Naive B cell (primary cell): Measurements from ENCODE around the gene LRRC42. TPM values are rescaled to one million over a fixed set of nuclear protein-coding genes. Genes with fewer than 3 reads are reported as not detected.

ENCODE experiments used
- ATAC-seq, 2 donors: fragments of 150-1000 bp; cut with Tn5 transposase; 2 replicates each; pipeline ENCODE4 v1.10.0; 2021; ENCODE audit warnings: low read depth in 2 of 2, mild to moderate bottlenecking in 2 of 2, moderate library complexity in 2 of 2
- DNase-seq: peaks from one replicate; pipeline ENCODE4 v3.0.0; 2022
- H3K27ac Mint-ChIP-seq, 6 donors: one replicate each; pipeline ENCODE4 v1.8.0; 2020 to 2022; ENCODE audit warnings: mild to moderate bottlenecking in 6 of 6, mixed read lengths in 6 of 6, moderate library complexity in 5 of 6, inconsistent platforms in 2 of 6
- H3K27me3 Mint-ChIP-seq, 3 donors: one replicate each; pipeline ENCODE4 v1.8.0; 2021 to 2022; ENCODE audit warnings: mixed read lengths in 3 of 3, mild to moderate bottlenecking in 1 of 3
- H3K36me3 Mint-ChIP-seq, 2 donors: one replicate each; pipeline ENCODE4 v1.8.0; 2020 to 2022; ENCODE audit warnings: mixed read lengths in 2 of 2, inconsistent platforms in 1 of 2, mild to moderate bottlenecking in 1 of 2
- H3K4me1 Mint-ChIP-seq, 3 donors: one replicate each; pipeline ENCODE4 v1.8.0; 2020 to 2022; ENCODE audit warnings: mixed read lengths in 3 of 3, inconsistent platforms in 1 of 3, mild to moderate bottlenecking in 1 of 3, moderate library complexity in 1 of 3
- H3K4me3 Mint-ChIP-seq, 8 donors: one replicate each; pipeline ENCODE4 v1.8.0; 2020 to 2022; ENCODE audit warnings: mild to moderate bottlenecking in 8 of 8, mixed read lengths in 8 of 8, moderate library complexity in 8 of 8, inconsistent platforms in 2 of 8
- H3K9me3 Mint-ChIP-seq, 7 donors: one replicate each; pipeline ENCODE4 v1.8.0; 2020 to 2022; ENCODE audit warnings: mixed read lengths in 7 of 7, mild to moderate bottlenecking in 5 of 7, inconsistent platforms in 2 of 7, moderate library complexity in 1 of 7
- polyA plus RNA-seq, 6 donors: library from polyadenylated mRNA; unstranded; fragments of 300-500 nt; fragmentation: Illumina TruSeq; gene quantifications; one replicate each; pipeline ENCODE4 v1.2.3, GENCODE V29; 2021; ENCODE audit warnings: low read depth in 6 of 6

LRRC42 gene
- polyA plus RNA-seq, 6 donors from 2014 or later = 5.4 to 11.1 (median 7.8) TPM

- no peak for ATAC-seq
- H3K27ac Mint-ChIP-seq = no peak overlapping the region
- peaks cover 0 to 2% (median 0%) of the 10 kb centered on the region in 7 donors for H3K9me3 Mint-ChIP-seq
- no peak overlapping the region for H3K4me3 Mint-ChIP-seq
- H3K27me3 Mint-ChIP-seq = peaks cover 14 to 47% (median 42%) of the 10 kb centered on the region in 3 donors
- DNase-seq = no peak
- peaks cover 0 to 3% (median 0%) of the 10 kb centered on the region in 3 donors for H3K4me1 Mint-ChIP-seq
- no peaks in the 10 kb centered on the region for H3K36me3 Mint-ChIP-seq
These were observed 63.3 kb downstream of the LRRC42 start for GRCh38 chr1:54009406-54009805.

- no peaks in the 10 kb centered on the region for H3K36me3 Mint-ChIP-seq
- DNase-seq (no peak), ATAC-seq (no peak)
- peaks cover 14 to 47% (median 42%) of the 10 kb centered on the region in 3 donors for H3K27me3 Mint-ChIP-seq
- peaks cover 0 to 3% (median 0%) of the 10 kb centered on the region in 3 donors for H3K4me1 Mint-ChIP-seq
- H3K4me3 Mint-ChIP-seq = no peak overlapping the region
- H3K27ac Mint-ChIP-seq = no peak overlapping the region
- peaks cover 0 to under 1% (median 0%) of the 10 kb centered on the region in 7 donors for H3K9me3 Mint-ChIP-seq
These were observed 64.4 kb downstream of the LRRC42 start for GRCh38 chr1:54010415-54011117.

GRCh38 chr1:54011316-54012007 is 65.3 kb downstream of the LRRC42 start:
- H3K4me1 Mint-ChIP-seq = peaks cover 0 to 3% (median 0%) of the 10 kb centered on the region in 3 donors
- H3K36me3 Mint-ChIP-seq = no peaks in the 10 kb centered on the region
- H3K27ac Mint-ChIP-seq = no peak overlapping the region
- H3K4me3 Mint-ChIP-seq = no peak overlapping the region
- no peak for DNase-seq
- H3K9me3 Mint-ChIP-seq = no peaks in the 10 kb centered on the region
- peaks cover 14 to 48% (median 38%) of the 10 kb centered on the region in 3 donors for H3K27me3 Mint-ChIP-seq
- ATAC-seq = no peak

GRCh38 chr1:54012008-54012325 is 65.8 kb downstream of the LRRC42 start:
- Mint-ChIP-seq H3K27ac (no peak overlapping the region), H3K4me1 (peaks cover 0 to 3% (median 0%) of the 10 kb centered on the region in 3 donors), H3K36me3 (no peaks in the 10 kb centered on the region), H3K9me3 (no peaks in the 10 kb centered on the region), H3K4me3 (no peak overlapping the region), H3K27me3 (peaks cover 14 to 50% (median 42%) of the 10 kb centered on the region in 3 donors)
- ATAC-seq = no peak
- no peak for DNase-seq

- no peak for ATAC-seq
- H3K4me1 Mint-ChIP-seq = peaks cover 0 to 3% (median 0%) of the 10 kb centered on the region in 3 donors
- no peaks in the 10 kb centered on the region for H3K9me3 Mint-ChIP-seq
- no peaks in the 10 kb centered on the region for H3K36me3 Mint-ChIP-seq
- no peak overlapping the region for H3K4me3 Mint-ChIP-seq
- H3K27me3 Mint-ChIP-seq = peaks cover 10 to 59% (median 49%) of the 10 kb centered on the region in 3 donors
- no peak overlapping the region for H3K27ac Mint-ChIP-seq
- DNase-seq = no peak
These were observed 66.7 kb downstream of the LRRC42 start for GRCh38 chr1:54012863-54013262.

GRCh38 chr1:54013393-54014008 is 67.4 kb downstream of the LRRC42 start:
- ATAC-seq (no peak), DNase-seq (no peak)
- Mint-ChIP-seq H3K4me3 (no peak overlapping the region), H3K27me3 (peaks cover 10 to 60% (median 46%) of the 10 kb centered on the region in 3 donors), H3K27ac (peak overlapping the region in 1 of 6 donors; percentile 17), H3K4me1 (peaks cover 0 to 3% (median 0%) of the 10 kb centered on the region in 3 donors), H3K9me3 (no peaks in the 10 kb centered on the region), H3K36me3 (no peaks in the 10 kb centered on the region)

GRCh38 chr1:54014009-54014629 is 68.0 kb downstream of the LRRC42 start:
- Mint-ChIP-seq H3K4me1 (peaks cover 0 to 3% (median 0%) of the 10 kb centered on the region in 3 donors), H3K9me3 (no peaks in the 10 kb centered on the region), H3K27ac (no peak overlapping the region), H3K27me3 (peaks cover 10 to 55% (median 40%) of the 10 kb centered on the region in 3 donors), H3K4me3 (no peak overlapping the region), H3K36me3 (no peaks in the 10 kb centered on the region)
- DNase-seq = no peak
- no peak for ATAC-seq

- DNase-seq = no peak
- Mint-ChIP-seq H3K27me3 (peaks cover 0 to 39% (median 26%) of the 10 kb centered on the region in 3 donors), H3K27ac (no peak overlapping the region), H3K36me3 (no peaks in the 10 kb centered on the region), H3K9me3 (no peaks in the 10 kb centered on the region), H3K4me3 (no peak overlapping the region), H3K4me1 (peaks cover 0 to 3% (median 0%) of the 10 kb centered on the region in 3 donors)
- ATAC-seq = no peak
These were observed 70.5 kb downstream of the LRRC42 start for GRCh38 chr1:54016343-54017282.

Other genes with a start within 250 kb of the LRRC42 start
- gene GLIS1, start 207.2 kb upstream of the LRRC42 start, polyA plus RNA-seq = not detected
- gene NDC1, start 108.1 kb upstream of the LRRC42 start, polyA plus RNA-seq = 1 to 10 TPM; 4.9 to 9.5 (median 7.0) TPM
- gene YIPF1, start 56.6 kb upstream of the LRRC42 start, polyA plus RNA-seq = 10 to 100 TPM; 20.7 to 41.1 (median 24.3) TPM
- gene DIO1, start 52.2 kb upstream of the LRRC42 start, polyA plus RNA-seq = not detected
- 10 to 100 TPM; 41.5 to 66.8 (median 51.5) TPM for gene IFT25, start 651 bp upstream of the LRRC42 start, polyA plus RNA-seq
- not detected for gene LDLRAD1, start 71.8 kb downstream of the LRRC42 start, polyA plus RNA-seq
- gene TMEM59, start 106.9 kb downstream of the LRRC42 start, polyA plus RNA-seq = 100 to 1,000 TPM; 394 to 861 (median 528) TPM
- gene TCEANC2, start 107.3 kb downstream of the LRRC42 start, polyA plus RNA-seq = 1 to 10 TPM; 5.4 to 9.7 (median 6.7) TPM
- gene CDCP2, start 206.7 kb downstream of the LRRC42 start, polyA plus RNA-seq = not detected